ENCODE results near the gene UBXN7. TPM values are rescaled to one million over a fixed set of nuclear protein-coding genes. Genes with fewer than 3 reads are reported as not detected.

UBXN7 gene
- total RNA-seq, 1 experiment from 2014 or later: 10.2 TPM

- H2AFZ ChIP-seq (ENCODE audit: low read length): no peak overlapping the region
- no peak overlapping the region for H3K4me2 ChIP-seq (ENCODE audit: low read length)
- no peak overlapping the region for H3K4me3 ChIP-seq (ENCODE audit: low read length)
- DNase-seq (no peak), ATAC-seq (no peak)
- 0 out of 2 replicates have a peak, but pooled peaks cover 5% of the 10 kb centered on the region for H3K4me1 ChIP-seq (ENCODE audit: insufficient read depth, low read length)
- no peaks in the 10 kb centered on the region for H3F3A ChIP-seq (ENCODE audit: low read length, unreplicated experiment)
- ChIA-PET POLR2A (ENCODE audit: unreplicated experiment) (no interaction called here), CTCF (interaction anchor here (0.6 kb wide), 1 partner anchor 110 kb away, joined by 3 read pairs; no protein-coding TSS in a partner anchor)
- H3K79me2 ChIP-seq (ENCODE audit: low read length): no peaks in the 10 kb centered on the region
- no peaks in the 10 kb centered on the region for H3K36me3 ChIP-seq (ENCODE audit: low read depth, low read length)
- no peaks in the 10 kb centered on the region for H3K27me3 ChIP-seq (ENCODE audit: low read length)
- no peak for TF ChIP-seq EZH2phosphoT487 (IDR thresholded peaks at IDR 0.05; ENCODE audit: borderline replicate concordance, low read length)
- TF ChIP-seq CTCF (conservative IDR thresholded peaks at IDR 0.05; ENCODE audit: low read depth, low read length): no peak
- TF ChIP-seq EZH2 (IDR thresholded peaks at IDR 0.05; ENCODE audit: low read length, unreplicated experiment): no peak
- H4K20me1 ChIP-seq (ENCODE audit: low read length): no peaks in the 10 kb centered on the region
- no peak overlapping the region for H3K9ac ChIP-seq (ENCODE audit: low read length)
- no peak overlapping the region for H3K27ac ChIP-seq (ENCODE audit: low read length)
- no peaks in the 10 kb centered on the region for H3K9me3 ChIP-seq (ENCODE audit: low read length)
- no peaks in the 10 kb centered on the region for H3K9me2 ChIP-seq (replicated peaks; ENCODE audit: low read length)
- no TSS peak for BruUV-seq (replicated peaks)
- intact Hi-C loops (cut with micrococcal nuclease): no loop called here
These were observed 7.9 kb upstream of the UBXN7 start for GRCh38 chr3:196440041-196440537.

DNA sequence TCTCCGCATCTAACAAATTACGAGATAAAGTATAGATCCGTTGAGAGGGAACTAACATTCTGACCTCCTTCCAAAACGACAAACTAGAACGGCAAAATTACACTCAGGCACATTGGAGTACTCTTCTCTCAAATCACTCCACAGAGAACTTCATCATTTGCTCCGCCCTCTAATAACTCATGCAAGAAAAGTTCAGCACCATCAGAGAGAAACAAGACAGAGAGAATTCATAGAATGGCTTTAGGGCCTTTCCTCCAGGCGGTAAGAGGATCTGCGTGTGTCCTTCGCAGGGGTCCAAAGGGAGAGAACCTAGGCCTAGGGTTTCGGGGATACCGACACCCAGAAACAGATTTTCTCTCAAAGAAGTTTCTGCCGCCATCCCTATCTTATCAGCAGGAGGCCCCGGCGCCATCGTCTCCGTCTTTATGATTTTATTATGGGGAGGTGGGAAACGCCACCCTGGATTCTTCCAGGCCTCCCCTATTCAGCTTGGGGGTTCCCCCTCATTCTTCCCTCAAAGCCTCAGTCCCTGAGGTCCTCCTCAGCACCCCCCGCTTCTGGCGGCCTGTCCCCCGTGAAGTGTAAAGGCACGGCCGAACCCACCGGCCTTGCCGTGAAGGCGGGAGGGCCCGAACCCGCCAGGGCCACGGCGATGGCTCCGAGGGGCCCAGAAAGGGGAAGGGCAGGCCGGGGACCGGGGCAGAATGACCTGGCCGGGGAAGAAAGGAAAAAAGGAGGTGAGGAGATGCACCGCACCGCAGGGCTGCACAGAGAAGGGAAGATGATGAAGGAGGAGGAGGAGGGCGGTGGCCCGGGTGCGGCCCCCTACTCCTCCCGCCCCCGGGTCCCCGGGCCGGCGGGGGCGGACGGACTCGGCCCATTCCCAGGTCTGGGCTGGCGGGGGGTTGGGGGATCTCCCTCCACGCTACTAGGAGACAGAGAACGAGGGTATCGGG, 768 bp downstream of the UBXN7 start:
- POLR2A ChIA-PET (ENCODE audit: unreplicated experiment): interaction anchor here (0.6 kb wide), 1 partner anchor 168 kb away, joined by 3 read pairs; no protein-coding TSS in a partner anchor
- TF ChIP-seq CTCF (conservative IDR thresholded peaks at IDR 0.05; ENCODE audit: low read depth, low read length): no peak
- CTCF ChIA-PET: interaction anchor here (0.6 kb wide), 1 partner anchor 25 kb away, joined by 3 read pairs; no protein-coding TSS in a partner anchor

More for the DNA sequence above, 768 bp downstream of the UBXN7 start:
- Histone ChIP-seq H3K36me3 (ENCODE audit: low read depth, low read length) (peaks cover 5% of the 10 kb centered on the region; the same call in 1 of the 2 replicates), H3K9me2 (replicated peaks; ENCODE audit: low read length) (no peaks in the 10 kb centered on the region), H3F3A (ENCODE audit: low read length, unreplicated experiment) (no peaks in the 10 kb centered on the region), H3K79me2 (ENCODE audit: low read length) (peaks cover 58% of the 10 kb centered on the region), H4K20me1 (ENCODE audit: low read length) (peaks cover 7% of the 10 kb centered on the region), H3K27ac (ENCODE audit: low read length) (peak overlapping the region; percentile 7; the same call in 1 of the 2 replicates), H3K4me2 (ENCODE audit: low read length) (peak overlapping the region; percentile 97), H3K27me3 (ENCODE audit: low read length) (no peaks in the 10 kb centered on the region), H3K4me1 (ENCODE audit: insufficient read depth, low read length) (peaks cover 11% of the 10 kb centered on the region; the same call in 1 of the 2 replicates), H3K9ac (ENCODE audit: low read length) (peak overlapping the region; percentile 92), H3K4me3 (ENCODE audit: low read length) (peak overlapping the region; percentile 94), H3K9me3 (ENCODE audit: low read length) (no peaks in the 10 kb centered on the region), H2AFZ (ENCODE audit: low read length) (peak overlapping the region; percentile 96)
- ATAC-seq (peak; percentile 47), DNase-seq (peak; percentile 58)
- TSS peak; percentile 83 for BruUV-seq (replicated peaks)
- intact Hi-C loops (cut with micrococcal nuclease): loop anchor here (2.0 to 10.0 kb wide), 3 partner anchors 71 to 177 kb away; partner anchors contain the start of genes RNF168 and TM4SF19

Measured in PC-3 (cell line).